Immature natural killer cell (primary cell): ENCODE results near the gene ZDHHC5. TPM values are rescaled to one million over a fixed set of nuclear protein-coding genes. Genes with fewer than 3 reads are reported as not detected.
A peak's percentile ranks its signal among the peaks of the same experiment; 100 is the strongest.
"Not testable (repeated sequence)": the region's sequence is repeated elsewhere in the genome, so short reads cannot be mapped to it uniquely, and the experiment has no call there.

ENCODE experiments used
- DNase-seq, 3 donors: peaks; one replicate each; pipeline ENCODE4 v3.0.0; 2022; ENCODE audit warnings: mixed read lengths in 1 of 3
- H3K27ac Mint-ChIP-seq, 6 donors: one replicate each; pipeline ENCODE4 v1.8.0; 2020; ENCODE audit warnings: mixed read lengths in 6 of 6, mild to moderate bottlenecking in 5 of 6, inconsistent platforms in 4 of 6, moderate library complexity in 3 of 6
- H3K27me3 Mint-ChIP-seq, 3 donors: one replicate each; pipeline ENCODE4 v1.8.0; 2020 to 2021; ENCODE audit warnings: low read depth in 3 of 3, mild to moderate bottlenecking in 3 of 3, mixed read lengths in 3 of 3, moderate library complexity in 3 of 3, inconsistent platforms in 1 of 3
- H3K36me3 Mint-ChIP-seq, 3 donors: one replicate each; pipeline ENCODE4 v1.8.0; 2020; ENCODE audit warnings: mixed read lengths in 3 of 3, inconsistent platforms in 2 of 3, mild to moderate bottlenecking in 2 of 3
- H3K4me1 Mint-ChIP-seq, 2 donors: one replicate each; pipeline ENCODE4 v1.8.0; 2020; ENCODE audit warnings: inconsistent platforms in 2 of 2, mild to moderate bottlenecking in 2 of 2, mixed read lengths in 2 of 2, moderate library complexity in 1 of 2
- H3K4me3 Mint-ChIP-seq, 5 donors: one replicate each; pipeline ENCODE4 v1.8.0; 2020; ENCODE audit warnings: mild to moderate bottlenecking in 5 of 5, mixed read lengths in 5 of 5, inconsistent platforms in 3 of 5, moderate library complexity in 3 of 5
- H3K9me3 Mint-ChIP-seq, 6 donors: one replicate each; pipeline ENCODE4 v1.8.0; 2020; ENCODE audit warnings: mild to moderate bottlenecking in 6 of 6, mixed read lengths in 6 of 6, inconsistent platforms in 4 of 6, moderate library complexity in 3 of 6
- polyA plus RNA-seq, 3 donors: library from polyadenylated mRNA; unstranded; fragments of 300-500 nt; fragmentation: Illumina TruSeq; gene quantifications; one replicate each; pipeline ENCODE4 v1.2.3, GENCODE V29; 2021

ZDHHC5 gene
- polyA plus RNA-seq, 3 donors from 2014 or later: 19.0 to 46.8 (median 24.3) TPM

DNA sequence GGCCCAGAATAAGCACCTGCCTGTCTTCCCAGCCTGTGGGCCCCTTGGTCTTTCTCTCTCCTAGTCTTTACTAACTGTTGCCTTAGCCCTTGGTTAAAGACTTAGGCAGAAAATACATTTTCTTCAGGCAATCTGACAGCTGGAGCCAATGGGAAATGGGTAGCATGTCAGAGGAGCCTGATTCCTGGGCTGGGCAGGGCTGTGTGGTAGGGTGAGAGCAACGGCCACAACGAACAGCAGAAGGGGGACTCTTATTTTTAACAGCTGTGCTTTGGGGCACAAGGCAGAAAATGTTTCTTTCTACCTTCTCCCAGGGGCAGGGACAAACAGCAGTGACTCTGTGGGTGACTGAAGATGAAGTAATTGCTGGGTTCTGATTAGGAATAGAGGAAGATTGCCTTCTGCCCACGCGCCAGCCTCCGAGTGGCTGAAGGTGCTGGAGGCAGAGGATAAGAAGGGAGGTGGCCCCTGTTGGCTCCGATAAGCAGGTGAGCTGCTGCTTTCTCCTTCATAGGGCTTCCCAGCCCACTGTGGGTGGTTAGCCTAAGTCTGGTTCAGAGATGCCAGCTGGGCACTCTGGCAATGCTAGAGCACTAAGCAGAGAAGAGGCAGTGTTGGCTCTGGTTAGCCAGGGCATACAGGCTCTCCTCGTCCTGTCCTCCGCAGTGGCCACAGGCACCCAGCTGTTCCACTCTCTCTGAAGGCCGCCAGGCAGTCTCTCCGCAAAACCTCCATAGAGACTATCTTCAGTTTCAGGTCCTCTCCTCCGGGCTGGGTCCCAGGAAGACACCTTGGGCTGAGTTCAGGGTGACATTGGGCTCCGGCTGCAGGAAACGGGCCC is 19.7 kb upstream of the ZDHHC5 start:
- peak overlapping the region in 5 of 6 donors; percentile 92 to 98 (median 95) for H3K27ac Mint-ChIP-seq
- H3K27me3 Mint-ChIP-seq: peaks cover 25 to 39% (median 26%) of the 10 kb centered on the region in 3 donors
- H3K4me1 Mint-ChIP-seq: peaks cover 41 to 49% of the 10 kb centered on the region in 2 donors
- no peak for DNase-seq
- peak overlapping the region; percentile 74 to 88 (median 84) for H3K4me3 Mint-ChIP-seq
- H3K9me3 Mint-ChIP-seq: no peaks in the 10 kb centered on the region
- no peaks in the 10 kb centered on the region for H3K36me3 Mint-ChIP-seq

DNA sequence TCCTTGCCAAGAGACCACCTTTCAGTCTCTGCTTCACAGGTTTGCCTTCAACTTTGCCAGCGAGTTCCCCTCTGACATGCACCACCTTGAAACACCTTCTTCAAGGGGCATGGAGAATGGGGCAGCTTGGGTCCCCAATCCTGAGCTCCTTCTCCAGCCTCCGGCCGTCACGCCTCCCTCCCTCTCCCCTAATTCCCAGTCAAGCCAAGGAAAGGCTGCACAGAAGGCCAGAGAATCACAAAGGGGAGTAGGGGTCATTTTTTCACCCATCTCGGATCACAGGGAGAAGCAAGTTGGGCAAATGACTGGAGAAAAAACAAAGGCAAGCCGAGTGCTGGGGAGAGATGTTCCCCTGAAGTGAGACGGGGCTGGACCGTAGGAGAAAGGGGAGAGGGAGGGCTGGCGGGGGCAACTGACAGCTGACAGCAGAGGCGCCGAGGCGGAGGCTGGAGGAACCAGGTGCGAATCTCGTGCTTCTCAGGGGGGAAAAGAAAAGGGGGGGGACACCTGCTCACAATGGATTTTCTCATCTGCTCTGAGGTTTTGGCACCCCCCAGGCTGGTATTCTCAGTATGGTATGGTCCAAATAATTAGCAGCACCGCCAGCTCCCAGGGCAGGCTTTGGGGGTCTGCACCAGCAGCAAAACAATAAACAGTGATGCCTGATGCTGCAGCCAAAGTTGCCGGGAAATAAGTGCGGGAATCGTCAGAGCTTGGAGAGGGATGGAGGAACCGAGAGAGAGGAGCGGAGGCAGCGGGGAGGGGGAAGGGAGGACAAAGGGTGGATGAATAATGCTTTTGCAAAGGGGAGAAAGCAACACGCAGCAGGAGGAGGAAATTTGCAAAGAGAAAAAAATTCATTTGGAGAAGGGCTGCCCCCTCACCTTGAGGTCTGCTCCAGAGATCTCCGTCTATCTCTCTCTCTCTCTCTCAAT is 18.8 kb upstream of the ZDHHC5 start:
- Mint-ChIP-seq H3K4me3 (peak overlapping the region; percentile 74 to 88 (median 84)), H3K27me3 (peaks cover 25 to 36% (median 26%) of the 10 kb centered on the region in 3 donors), H3K9me3 (no peaks in the 10 kb centered on the region), H3K4me1 (peaks cover 41 to 50% of the 10 kb centered on the region in 2 donors), H3K27ac (peak overlapping the region in 5 of 6 donors; percentile 92 to 98 (median 95)), H3K36me3 (no peaks in the 10 kb centered on the region)
- peak; percentile 55 to 56 (median 55) for DNase-seq

DNA sequence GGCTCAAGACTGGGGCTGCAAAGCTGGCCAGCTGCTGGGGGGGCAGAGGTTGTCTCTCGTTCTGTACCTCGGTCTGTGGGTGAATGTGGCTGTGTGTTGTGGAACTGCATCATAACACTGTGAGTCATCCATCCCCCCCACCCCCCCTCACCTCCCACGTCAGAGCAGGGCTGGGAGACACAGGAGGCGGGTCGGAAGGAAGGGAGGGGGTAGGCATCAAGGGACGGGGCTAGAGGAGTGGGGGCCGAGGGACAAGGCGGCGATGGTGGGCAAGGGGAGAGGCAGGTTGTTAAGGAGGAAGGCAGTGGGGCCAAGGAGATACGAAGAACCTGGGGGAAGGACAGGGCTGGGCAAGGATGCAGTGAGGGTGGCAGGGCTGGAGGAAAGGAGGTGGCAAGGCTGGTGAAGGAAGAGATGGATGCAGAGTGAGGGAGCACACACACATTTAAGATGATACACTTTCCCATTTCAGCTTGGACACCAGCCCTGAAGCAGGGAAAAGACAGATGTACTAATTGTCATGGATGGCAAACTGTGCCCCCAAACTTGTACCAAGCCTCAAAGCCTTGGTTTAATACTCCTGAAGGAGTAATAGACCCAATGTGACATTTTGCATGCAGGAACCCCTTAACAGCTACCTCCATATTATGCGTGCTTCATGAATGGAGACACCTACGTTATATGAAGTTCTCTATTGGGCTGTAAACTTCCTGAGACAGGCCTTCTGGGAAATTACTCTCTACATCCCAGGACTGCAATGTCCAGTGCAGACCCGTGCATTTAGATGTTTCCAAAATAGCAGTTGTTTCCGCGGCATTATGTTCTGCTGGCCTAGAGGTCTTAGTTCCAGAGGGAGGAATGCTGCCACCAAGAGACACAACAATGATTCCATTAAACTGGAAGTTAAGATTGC is 17.8 kb upstream of the ZDHHC5 start, which contains the start of gene YPEL4:
TSS of gene YPEL4 (minus strand) at position 87 of the 913 bp plus-strand sequence. CDS start 2,805 bp downstream, outside the sequence.
- Mint-ChIP-seq H3K27ac (peak within 1 kb of the TSS; percentile 61 to 98 (median 94)), H3K36me3 (no peaks in the 10 kb centered on the region), H3K9me3 (no peaks in the 10 kb centered on the region), H3K4me1 (peaks cover 44 to 55% of the 10 kb centered on the region in 2 donors), H3K27me3 (peaks cover 25 to 34% (median 26%) of the 10 kb centered on the region in 3 donors), H3K4me3 (peak within 1 kb of the TSS; percentile 74 to 88 (median 84))
- DNase-seq: peak; percentile 77 to 81 (median 80)

DNA sequence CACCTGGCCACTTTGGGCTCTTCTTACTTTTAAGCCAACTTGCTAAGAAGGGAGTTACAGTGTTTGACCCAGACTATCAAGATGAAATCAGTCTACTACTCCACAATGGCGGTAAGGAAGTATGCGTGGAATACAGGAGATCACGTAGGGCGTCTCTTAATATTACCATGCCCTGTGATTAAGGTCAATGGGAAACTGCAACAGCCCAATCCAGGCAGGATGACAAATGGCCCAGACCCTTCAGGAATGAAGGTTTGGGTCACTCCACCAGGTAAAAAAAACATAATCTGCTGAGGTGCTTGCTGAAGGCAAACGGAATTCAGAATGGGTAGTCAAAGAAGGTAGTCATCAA is 17.2 kb upstream of the ZDHHC5 start:
- Mint-ChIP-seq H3K27ac (peak overlapping the region in 5 of 6 donors; percentile 78 to 98 (median 95)), H3K4me1 (peaks cover 44 to 56% of the 10 kb centered on the region in 2 donors), H3K4me3 (peak overlapping the region in 1 of 5 donors; percentile 6), H3K9me3 (no peaks in the 10 kb centered on the region), H3K36me3 (no peaks in the 10 kb centered on the region), H3K27me3 (peaks cover 25 to 32% (median 26%) of the 10 kb centered on the region in 3 donors)
- no peak for DNase-seq

DNA sequence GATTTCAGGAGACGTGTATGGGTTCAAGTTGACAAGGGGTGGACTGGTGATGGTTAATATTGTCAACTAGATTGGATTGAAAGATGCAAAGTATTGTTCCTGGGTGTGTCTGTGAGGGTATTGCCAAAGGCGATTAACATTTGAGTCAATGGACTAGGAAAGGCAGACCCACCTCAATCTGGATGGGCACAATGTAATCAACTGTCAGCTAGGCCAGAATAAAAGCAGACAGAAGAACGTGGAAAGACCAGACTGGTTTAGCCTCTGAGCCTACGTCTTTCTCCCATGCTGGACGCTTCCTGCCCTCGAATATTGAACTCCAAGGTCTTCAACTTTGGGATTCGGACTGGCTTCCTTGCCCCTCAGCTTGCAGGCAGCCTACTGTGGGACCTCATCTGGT is 16.5 kb upstream of the ZDHHC5 start:
- Mint-ChIP-seq H3K27me3 (peaks cover 24 to 26% (median 25%) of the 10 kb centered on the region in 3 donors), H3K27ac (peak overlapping the region in 5 of 6 donors; percentile 78 to 98 (median 95)), H3K4me3 (peak overlapping the region in 2 of 5 donors; percentile 2 to 6), H3K36me3 (no peaks in the 10 kb centered on the region), H3K4me1 (peaks cover 39 to 50% of the 10 kb centered on the region in 2 donors), H3K9me3 (no peaks in the 10 kb centered on the region)
- no peak for DNase-seq

DNA sequence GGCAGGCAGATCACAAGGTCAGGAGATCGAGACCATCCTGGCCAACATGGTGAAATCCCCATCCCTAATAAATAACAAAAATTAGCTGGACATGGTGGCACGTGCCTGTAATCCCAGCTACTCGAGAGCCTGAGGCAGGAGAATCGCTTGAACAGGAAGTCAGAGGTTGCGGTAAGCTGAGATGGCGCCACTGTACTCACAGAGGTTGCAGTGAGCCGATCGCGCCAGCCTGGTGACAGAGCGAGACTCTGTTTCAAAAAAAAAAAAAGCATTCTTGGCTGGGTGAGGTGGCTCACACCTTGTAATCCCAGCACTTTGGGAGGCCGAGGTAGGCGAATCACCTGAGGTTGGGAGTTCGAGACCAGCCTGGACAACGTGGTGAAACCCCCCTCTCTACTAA is 15.7 kb upstream of the ZDHHC5 start:
- not testable (repeated sequence) for H3K9me3 Mint-ChIP-seq, H3K36me3 Mint-ChIP-seq
- Mint-ChIP-seq H3K27me3 (peaks cover 18 to 22% (median 19%) of the 10 kb centered on the region in 3 donors), H3K27ac (peak overlapping the region; percentile 17 to 92 (median 82)), H3K4me3 (peak overlapping the region; percentile 18 to 73 (median 55)), H3K4me1 (peaks cover 39 to 53% of the 10 kb centered on the region in 2 donors)
- peak; percentile 36 to 50 (median 37) for DNase-seq

DNA sequence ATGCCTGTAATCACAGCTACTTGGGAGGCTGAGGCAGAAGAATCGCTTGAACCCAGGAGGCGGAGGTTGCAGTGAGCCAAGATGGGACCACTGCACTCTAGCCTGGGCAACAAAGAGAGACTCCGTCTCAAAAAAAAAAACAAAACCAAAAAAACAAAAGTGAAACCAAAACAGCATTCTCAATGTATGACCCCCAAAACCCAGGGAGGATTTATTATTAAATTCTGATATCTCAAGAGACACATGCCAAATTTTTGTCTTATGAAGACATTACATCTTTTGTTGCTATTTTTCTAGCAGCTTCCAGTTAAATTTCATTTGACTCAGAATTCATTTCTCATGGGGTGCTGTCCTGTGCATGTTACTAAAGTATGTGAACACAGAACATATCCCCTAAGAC is 15.3 kb upstream of the ZDHHC5 start:
- Mint-ChIP-seq H3K4me1 (peaks cover 41 to 56% of the 10 kb centered on the region in 2 donors), H3K27me3 (peaks cover 14 to 23% (median 19%) of the 10 kb centered on the region in 3 donors), H3K36me3 (no peaks in the 10 kb centered on the region), H3K4me3 (peak overlapping the region; percentile 18 to 73 (median 55)), H3K9me3 (no peaks in the 10 kb centered on the region), H3K27ac (peak overlapping the region; percentile 17 to 92 (median 82))
- DNase-seq: no peak

DNA sequence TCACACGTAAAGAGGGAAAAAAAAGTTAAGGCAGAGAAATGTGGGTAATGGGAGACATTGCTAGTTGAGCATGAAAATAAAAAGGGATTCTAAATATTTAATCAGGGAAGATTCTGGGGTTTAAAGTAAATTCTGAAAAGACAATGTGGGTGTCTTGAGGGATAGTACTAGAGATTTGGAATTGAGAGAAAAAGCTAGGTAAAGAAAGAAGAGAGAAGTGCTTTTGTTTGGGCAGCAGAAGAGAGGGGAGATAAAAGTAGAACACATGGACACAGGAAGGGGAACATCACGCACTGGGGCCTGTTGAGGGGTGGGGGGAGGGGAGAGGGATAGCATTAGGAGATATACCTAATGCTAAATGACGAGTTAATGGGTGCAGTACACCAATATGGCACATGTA is 14.8 kb upstream of the ZDHHC5 start:
- H3K27ac Mint-ChIP-seq: peak overlapping the region in 4 of 6 donors; percentile 58 to 92 (median 74)
- no peaks in the 10 kb centered on the region for H3K36me3 Mint-ChIP-seq
- no peaks in the 10 kb centered on the region for H3K9me3 Mint-ChIP-seq
- peaks cover 42 to 57% of the 10 kb centered on the region in 2 donors for H3K4me1 Mint-ChIP-seq
- DNase-seq: no peak
- H3K4me3 Mint-ChIP-seq: peak overlapping the region in 1 of 5 donors; percentile 14
- H3K27me3 Mint-ChIP-seq: peaks cover 9 to 22% (median 14%) of the 10 kb centered on the region in 3 donors

DNA sequence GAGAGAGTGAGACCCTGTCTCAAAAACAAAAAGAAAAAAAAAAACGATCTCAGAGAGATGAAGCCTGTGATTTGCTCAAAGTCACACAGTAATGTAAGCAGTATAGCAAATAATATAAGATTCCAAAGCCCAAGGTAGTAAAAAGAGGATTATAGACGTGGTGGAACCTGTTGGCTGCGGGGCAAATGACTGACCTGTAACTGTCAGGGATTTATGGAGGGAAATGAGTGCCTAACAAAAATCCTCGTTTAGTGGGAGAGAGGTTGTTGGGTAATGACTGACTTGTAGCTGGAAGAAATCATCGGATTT is 11.1 kb upstream of the ZDHHC5 start:
- peaks cover 2 to 8% (median 3%) of the 10 kb centered on the region in 3 donors for H3K27me3 Mint-ChIP-seq
- H3K36me3 Mint-ChIP-seq: peaks cover 0 to 13% (median 9%) of the 10 kb centered on the region in 3 donors
- peak overlapping the region; percentile 43 to 99 (median 95) for H3K4me3 Mint-ChIP-seq
- peaks cover 34 to 38% of the 10 kb centered on the region in 2 donors for H3K4me1 Mint-ChIP-seq
- DNase-seq: no peak
- peak overlapping the region; percentile 94 to 98 (median 96) for H3K27ac Mint-ChIP-seq
- H3K9me3 Mint-ChIP-seq: no peaks in the 10 kb centered on the region

DNA sequence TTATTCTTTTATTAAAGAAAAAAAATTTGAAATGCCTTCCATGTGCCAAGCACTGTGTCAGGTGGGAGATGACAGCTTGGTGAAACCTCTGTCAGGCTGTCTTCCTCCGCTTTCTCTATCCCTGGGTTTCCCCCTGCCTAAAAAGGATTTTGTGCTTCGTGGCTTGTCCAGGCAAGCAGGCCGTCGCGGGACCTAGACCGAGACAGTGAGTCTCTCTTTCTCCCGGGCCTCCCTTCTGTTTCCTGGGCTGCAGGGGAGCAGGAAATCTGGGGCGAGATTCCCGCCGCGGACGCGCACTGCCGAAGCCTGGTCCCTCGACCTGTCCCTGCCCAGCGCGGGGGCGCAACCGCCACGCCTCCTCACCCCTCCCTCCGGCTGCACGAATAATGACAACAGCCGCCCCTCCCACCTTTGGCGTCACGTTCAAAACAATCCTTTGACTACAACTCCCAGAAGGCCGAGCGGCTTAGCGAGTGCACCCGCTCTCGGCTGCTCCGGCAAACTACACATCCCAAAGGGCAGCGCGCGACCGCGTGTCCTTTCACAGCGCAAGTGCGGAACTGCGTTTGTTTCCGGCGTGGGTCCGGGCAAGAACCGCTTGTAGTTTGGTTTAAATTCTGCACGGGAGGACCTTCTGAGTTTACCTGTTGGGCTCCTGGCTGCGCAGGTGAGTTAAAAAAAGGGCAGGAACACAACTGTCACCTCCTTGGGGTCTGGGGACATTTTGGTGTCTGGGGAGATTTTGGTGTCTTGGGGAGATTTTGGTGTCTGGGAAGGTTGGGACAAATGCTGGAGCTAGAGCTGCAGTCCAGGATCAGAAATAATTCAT is 10.5 kb upstream of the ZDHHC5 start, which contains the start of gene CLP1:
TSS of gene CLP1 (plus strand) at position 569 of the 829 bp plus-strand sequence. CDS start 1,715 bp downstream, outside the sequence.
- Mint-ChIP-seq H3K4me3 (peak within 1 kb of the TSS; percentile 95 to 99 (median 95)), H3K4me1 (peaks cover 31 to 38% of the 10 kb centered on the region in 2 donors)

DNA sequence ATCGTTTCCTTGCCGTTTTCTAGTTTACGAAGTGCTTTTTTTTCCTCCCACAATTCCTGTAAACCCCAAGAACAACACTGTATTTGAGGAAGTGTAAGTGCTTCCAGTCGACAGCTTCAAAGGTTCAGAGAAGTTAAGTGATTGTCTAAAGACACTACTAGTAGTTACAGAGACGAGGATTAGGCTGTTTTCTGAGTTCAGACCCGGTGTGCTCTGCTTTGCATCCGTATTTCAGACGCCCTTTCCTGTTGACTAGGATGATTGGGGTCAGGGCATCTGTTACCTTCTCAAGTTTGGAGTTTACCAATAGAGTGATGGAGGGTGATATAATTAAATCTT is 9.9 kb upstream of the ZDHHC5 start:
- H3K27ac Mint-ChIP-seq: peak overlapping the region; percentile 94 to 98 (median 96)
- H3K36me3 Mint-ChIP-seq: peaks cover 8 to 22% (median 17%) of the 10 kb centered on the region in 3 donors
- DNase-seq: no peak
- H3K4me1 Mint-ChIP-seq: peaks cover 25 to 34% of the 10 kb centered on the region in 2 donors
- H3K9me3 Mint-ChIP-seq: no peaks in the 10 kb centered on the region
- H3K4me3 Mint-ChIP-seq: peak overlapping the region; percentile 95 to 99 (median 95)
- H3K27me3 Mint-ChIP-seq: peaks cover 0 to 6% (median 2%) of the 10 kb centered on the region in 3 donors

More for the DNA sequence above, 10.5 kb upstream of the ZDHHC5 start, which contains the start of gene CLP1:
- Mint-ChIP-seq H3K36me3 (peaks cover 4 to 17% (median 12%) of the 10 kb centered on the region in 3 donors), H3K9me3 (no peaks in the 10 kb centered on the region), H3K27ac (peak within 1 kb of the TSS; percentile 94 to 98 (median 96)), H3K27me3 (peaks cover under 1 to 8% (median 2%) of the 10 kb centered on the region in 3 donors)
- DNase-seq: peak; percentile 98

DNA sequence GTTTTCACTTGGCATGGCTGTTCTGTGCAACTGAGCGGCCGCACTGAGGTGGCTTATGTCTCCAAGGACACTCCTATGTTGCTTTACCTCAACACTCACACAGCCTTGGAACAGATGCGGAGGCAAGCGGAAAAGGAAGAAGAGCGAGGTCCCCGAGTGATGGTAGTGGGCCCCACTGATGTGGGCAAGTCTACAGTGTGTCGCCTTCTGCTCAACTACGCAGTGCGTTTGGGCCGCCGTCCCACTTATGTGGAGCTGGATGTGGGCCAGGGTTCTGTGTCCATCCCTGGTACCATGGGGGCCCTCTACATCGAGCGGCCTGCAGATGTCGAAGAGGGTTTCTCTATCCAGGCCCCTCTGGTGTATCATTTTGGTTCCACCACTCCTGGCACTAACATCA is 8.2 kb upstream of the ZDHHC5 start:
- H3K27ac Mint-ChIP-seq: peak overlapping the region in 1 of 6 donors; percentile 34
- no peak overlapping the region for H3K4me3 Mint-ChIP-seq
- no peak for DNase-seq
- H3K36me3 Mint-ChIP-seq: peaks cover 8 to 22% (median 17%) of the 10 kb centered on the region in 3 donors
- no peaks in the 10 kb centered on the region for H3K9me3 Mint-ChIP-seq
- peaks cover 2 to 5% (median 2%) of the 10 kb centered on the region in 3 donors for H3K27me3 Mint-ChIP-seq
- peaks cover 23 to 30% of the 10 kb centered on the region in 2 donors for H3K4me1 Mint-ChIP-seq
